ENCODE measurements around the gene MOCS2.

MOCS2 gene

GRCh38 chr5:53126521-53126920, 17.0 kb upstream of the MOCS2 start:
- DNase-seq (ENCODE audit: low read depth): no peak
- TF ChIP-seq CTCF (IDR thresholded peaks at IDR 0.05; ENCODE audit: control insufficient read depth, insufficient read depth, low read depth, low read length, missing control alignments): no peak
- H3K4me3 ChIP-seq (ENCODE audit: control insufficient read depth, low read depth, low read length): no peak overlapping the region

GRCh38 chr5:53123702-53124101, 14.1 kb upstream of the MOCS2 start:
- DNase-seq (ENCODE audit: low read depth): no peak
- no peak overlapping the region for H3K4me3 ChIP-seq (ENCODE audit: control insufficient read depth, low read depth, low read length)
- TF ChIP-seq CTCF (IDR thresholded peaks at IDR 0.05; ENCODE audit: control insufficient read depth, insufficient read depth, low read depth, low read length, missing control alignments): peak; percentile 21

GRCh38 chr5:53120165-53120564, 10.6 kb upstream of the MOCS2 start:
- no peak for DNase-seq (ENCODE audit: low read depth)
- TF ChIP-seq CTCF (IDR thresholded peaks at IDR 0.05; ENCODE audit: control insufficient read depth, insufficient read depth, low read depth, low read length, missing control alignments): no peak
- H3K4me3 ChIP-seq (ENCODE audit: control insufficient read depth, low read depth, low read length): no peak overlapping the region

GRCh38 chr5:53118879-53119278, 9.3 kb upstream of the MOCS2 start:
- no peak for DNase-seq (ENCODE audit: low read depth)
- TF ChIP-seq CTCF (IDR thresholded peaks at IDR 0.05; ENCODE audit: control insufficient read depth, insufficient read depth, low read depth, low read length, missing control alignments): no peak
- H3K4me3 ChIP-seq (ENCODE audit: control insufficient read depth, low read depth, low read length): no peak overlapping the region

GRCh38 chr5:53116597-53116996, 7.0 kb upstream of the MOCS2 start:
- TF ChIP-seq CTCF (IDR thresholded peaks at IDR 0.05; ENCODE audit: control insufficient read depth, insufficient read depth, low read depth, low read length, missing control alignments): no peak
- H3K4me3 ChIP-seq (ENCODE audit: control insufficient read depth, low read depth, low read length): no peak overlapping the region
- no peak for DNase-seq (ENCODE audit: low read depth)

GRCh38 chr5:53114988-53115387, 5.4 kb upstream of the MOCS2 start:
- peak; percentile 28 for TF ChIP-seq CTCF (IDR thresholded peaks at IDR 0.05; ENCODE audit: control insufficient read depth, insufficient read depth, low read depth, low read length, missing control alignments)
- no peak overlapping the region for H3K4me3 ChIP-seq (ENCODE audit: control insufficient read depth, low read depth, low read length)
- no peak for DNase-seq (ENCODE audit: low read depth)

GRCh38 chr5:53113947-53114346, 4.4 kb upstream of the MOCS2 start:
- H3K4me3 ChIP-seq (ENCODE audit: control insufficient read depth, low read depth, low read length): no peak overlapping the region
- TF ChIP-seq CTCF (IDR thresholded peaks at IDR 0.05; ENCODE audit: control insufficient read depth, insufficient read depth, low read depth, low read length, missing control alignments): no peak
- no peak for DNase-seq (ENCODE audit: low read depth)

Data from AG09309 (cell line).